Gastroesophageal sphincter (tissue), 4 donors: ENCODE results near the gene MYH14. TPM values are rescaled to one million over a fixed set of nuclear protein-coding genes. Genes with fewer than 3 reads are reported as not detected.

ENCODE experiments used
- ATAC-seq: fragments of 150-250 bp; one replicate; pipeline ENCODE4 v1.9.1; 2016; ENCODE audit warnings: mild to moderate bottlenecking, moderate library complexity
- H3K27ac ChIP-seq, 4 donors: fragments of 200-600 bp; sonication (generic) in 3 of 4; 1 replicate in 3 of 4; 2 replicates in 1 of 4; pipeline ENCODE4 v1.5.1; 2016 to 2019
- H3K27me3 ChIP-seq: fragments of 200-600 bp; sonication (generic); one replicate; pipeline ENCODE4 v1.5.1; 2019
- H3K36me3 ChIP-seq, 2 donors: fragments of 200-600 bp; sonication (generic); one replicate each; pipeline ENCODE4 v1.5.1; 2019; ENCODE audit warnings: control low read depth in 1 of 2
- H3K4me1 ChIP-seq, 3 donors: fragments of 200-600 bp; sonication (generic); 1 replicate in 2 of 3; 2 replicates in 1 of 3; pipeline ENCODE4 v1.5.1; 2016 to 2019; ENCODE audit warnings: control low read depth in 2 of 3
- H3K4me3 ChIP-seq, 2 donors: fragments of 200-600 bp; sonication (generic); one replicate each; pipeline ENCODE4 v1.5.1; 2019; ENCODE audit warnings: mild to moderate bottlenecking in 1 of 2, moderate library complexity in 1 of 2
- H3K9me3 ChIP-seq, 3 donors: fragments of 200-600 bp; sonication (generic); one replicate each; pipeline ENCODE4 v1.5.1; 2017 to 2019; ENCODE audit warnings: control low read depth in 2 of 3
- CTCF ChIP-seq, 4 experiments: fragments of 200-600 bp in 2 of 4; fragments of 450-650 bp in 2 of 4; sonication (generic) in 1 of 4; IDR thresholded peaks; one replicate each; pipeline ENCODE4 v1.5.1; 2017 to 2019; ENCODE audit warnings: antibody characterized with exemption in 4 of 4, mild to moderate bottlenecking in 2 of 4, moderate library complexity in 2 of 4
- EP300 ChIP-seq: sonication (generic); formaldehyde crosslinking; IDR thresholded peaks from one replicate; pipeline ENCODE4 v1.6.1; 2017; ENCODE audit warnings: antibody characterized with exemption, mild to moderate bottlenecking
- POLR2A ChIP-seq, 2 donors: fragments of 450-650 bp; IDR thresholded peaks; one replicate each; pipeline ENCODE4 v1.6.1; 2017; ENCODE audit warnings: antibody characterized with exemption in 2 of 2, mild to moderate bottlenecking in 2 of 2, moderate library complexity in 1 of 2
- POLR2AphosphoS5 ChIP-seq: sonication (generic); formaldehyde crosslinking; IDR thresholded peaks from one replicate; pipeline ENCODE4 v1.6.1; 2017; ENCODE audit warnings: antibody characterized with exemption
- WGBS, 2 donors: methylation state at CpG; one replicate each; pipeline ENCODE4 v1.1.5; 2018; ENCODE audit warnings: low coverage in 1 of 2; 5-methylcytosine and 5-hydroxymethylcytosine counted together
- total RNA-seq, 4 donors: library from RNA; depleted of rRNA; stranded (reverse); fragments of >200 nt; gene quantifications; one replicate each; pipeline ENCODE4 v1.1.0, GENCODE V29; 2016

Gene MYH14
- total RNA-seq, 4 donors from 2014 or later: 3.5 to 10.0 (median 6.1) TPM

- WGBS, 2 donors: 72 to 82% methylated on average over 5 of the region's 8 CpGs
- no peaks in the 10 kb centered on the region for H3K4me1 ChIP-seq
- no peak for ATAC-seq
Observed at GRCh38 chr19:50264483-50265186, 61.2 kb downstream of the MYH14 start.

GRCh38 chr19:50266041-50266440 lies 62.6 kb downstream of the MYH14 start:
- peaks cover 13% of the 10 kb centered on the region for H3K27me3 ChIP-seq
- no peak for ATAC-seq
- H3K4me3 ChIP-seq: no peak overlapping the region
- H3K27ac ChIP-seq: no peak overlapping the region
- 71 to 80% methylated on average over 6 of the region's 8 CpGs for WGBS, 2 donors
- H3K36me3 ChIP-seq: peaks cover 0 to 16% of the 10 kb centered on the region in 2 donors
- H3K9me3 ChIP-seq: no peaks in the 10 kb centered on the region
- no peaks in the 10 kb centered on the region for H3K4me1 ChIP-seq
- TF ChIP-seq POLR2A (IDR thresholded peaks at IDR 0.05) (no peak), CTCF (IDR thresholded peaks at IDR 0.05) (no peak), EP300 (no peak), POLR2AphosphoS5 (no peak)

More at GRCh38 chr19:50264483-50265186, 61.2 kb downstream of the MYH14 start:
- TF ChIP-seq CTCF (IDR thresholded peaks at IDR 0.05) (no peak), EP300 (no peak), POLR2A (IDR thresholded peaks at IDR 0.05) (no peak), POLR2AphosphoS5 (no peak)
- H3K9me3 ChIP-seq: no peaks in the 10 kb centered on the region
- H3K27ac ChIP-seq: no peak overlapping the region
- H3K27me3 ChIP-seq: peaks cover 10% of the 10 kb centered on the region
- H3K36me3 ChIP-seq: peaks cover 0 to 16% of the 10 kb centered on the region in 2 donors
- H3K4me3 ChIP-seq: no peak overlapping the region

- Histone ChIP-seq H3K27me3 (peaks cover 18% of the 10 kb centered on the region), H3K36me3 (peaks cover 0 to 14% of the 10 kb centered on the region in 2 donors), H3K4me1 (no peaks in the 10 kb centered on the region), H3K27ac (no peak overlapping the region), H3K9me3 (no peaks in the 10 kb centered on the region), H3K4me3 (no peak overlapping the region)
- ATAC-seq: no peak
- TF ChIP-seq POLR2AphosphoS5 (no peak), POLR2A (IDR thresholded peaks at IDR 0.05) (no peak), CTCF (IDR thresholded peaks at IDR 0.05) (no peak), EP300 (no peak)
- 40 to 70% methylated on average over 1 to 2 of the region's 20 CpGs for WGBS, 2 donors
Observed at GRCh38 chr19:50266896-50267295, 63.5 kb downstream of the MYH14 start.

- no peaks in the 10 kb centered on the region for H3K4me1 ChIP-seq
- no peak overlapping the region for H3K4me3 ChIP-seq
- 69% methylated on average over 13 of the region's 13 CpGs; no CpG with 5 or more reads in 1 of the 2 donors for WGBS, 2 donors
- no peak for ATAC-seq
- no peak for TF ChIP-seq CTCF (IDR thresholded peaks at IDR 0.05)
- no peak for TF ChIP-seq EP300
- no peak for TF ChIP-seq POLR2A (IDR thresholded peaks at IDR 0.05)
- no peak for TF ChIP-seq POLR2AphosphoS5
- H3K9me3 ChIP-seq: no peaks in the 10 kb centered on the region
- no peak overlapping the region for H3K27ac ChIP-seq
- H3K27me3 ChIP-seq: peaks cover 18% of the 10 kb centered on the region
- peaks cover 0 to 25% of the 10 kb centered on the region in 2 donors for H3K36me3 ChIP-seq
Observed at GRCh38 chr19:50268041-50268440, 64.6 kb downstream of the MYH14 start.

- H3K27ac ChIP-seq: no peak overlapping the region
- no peak overlapping the region for H3K4me3 ChIP-seq
- ATAC-seq: no peak
- H3K36me3 ChIP-seq: peaks cover 0 to 25% of the 10 kb centered on the region in 2 donors
- H3K4me1 ChIP-seq: no peaks in the 10 kb centered on the region
- H3K9me3 ChIP-seq: no peaks in the 10 kb centered on the region
- 85 to 93% methylated on average over 2 to 3 of the region's 5 CpGs for WGBS, 2 donors
- TF ChIP-seq POLR2AphosphoS5: no peak
- TF ChIP-seq POLR2A (IDR thresholded peaks at IDR 0.05): no peak
- no peak for TF ChIP-seq CTCF (IDR thresholded peaks at IDR 0.05)
- TF ChIP-seq EP300: no peak
- H3K27me3 ChIP-seq: peaks cover 18% of the 10 kb centered on the region
Observed at GRCh38 chr19:50268501-50268900, 65.1 kb downstream of the MYH14 start.
